ENCODE measurements around the gene SCARB1.

The SCARB1 gene

GRCh38 chr12:124841558-124841945, 22.1 kb downstream of the SCARB1 start:
- no peak for DNase-seq

GRCh38 chr12:124837958-124838803, 25.5 kb downstream of the SCARB1 start:
- no peak for DNase-seq

- DNase-seq: no peak
These were observed 26.3 kb downstream of the SCARB1 start for GRCh38 chr12:124837249-124837897.

GRCh38 chr12:124836759-124837158, 26.9 kb downstream of the SCARB1 start:
- DNase-seq: no peak

- no peak for DNase-seq
These were observed 27.8 kb downstream of the SCARB1 start for GRCh38 chr12:124835656-124836410.

- no peak for DNase-seq
These were observed 28.8 kb downstream of the SCARB1 start for GRCh38 chr12:124834822-124835221.

- no peak for DNase-seq
These were observed 30.0 kb downstream of the SCARB1 start for GRCh38 chr12:124833693-124834122.

- DNase-seq: no peak
These were observed 30.8 kb downstream of the SCARB1 start for GRCh38 chr12:124832856-124833255.

GRCh38 chr12:124831590-124831989, 32.1 kb downstream of the SCARB1 start:
- no peak for DNase-seq

- DNase-seq: no peak
These were observed 33.4 kb downstream of the SCARB1 start for GRCh38 chr12:124830306-124830705.

GRCh38 chr12:124829708-124830304, 33.9 kb downstream of the SCARB1 start:
- no peak for DNase-seq

GRCh38 chr12:124829008-124829707, 34.5 kb downstream of the SCARB1 start:
- DNase-seq: no peak

- DNase-seq: no peak
These were observed 35.2 kb downstream of the SCARB1 start for GRCh38 chr12:124828264-124829007.

- no peak for DNase-seq
These were observed 36.0 kb downstream of the SCARB1 start for GRCh38 chr12:124827588-124828184.

GRCh38 chr12:124824195-124824594, 39.5 kb downstream of the SCARB1 start:
- DNase-seq: no peak

GRCh38 chr12:124823272-124823970, 40.2 kb downstream of the SCARB1 start:
- no peak for DNase-seq

GRCh38 chr12:124822218-124822617, 41.4 kb downstream of the SCARB1 start:
- no peak for DNase-seq

GRCh38 chr12:124821252-124822200, 42.1 kb downstream of the SCARB1 start:
- no peak for DNase-seq

GRCh38 chr12:124820199-124820598, 43.5 kb downstream of the SCARB1 start:
- DNase-seq: no peak
